ENCODE measurements around the gene ATP8A1.

The ATP8A1 gene

GRCh38 chr4:42425146-42426065, 231.5 kb downstream of the ATP8A1 start:
- TF ChIP-seq EGR1 (IDR thresholded peaks at IDR 0.05) (no peak), TAF1 (IDR thresholded peaks at IDR 0.05; ENCODE audit: low read depth) (no peak), TCF12 (IDR thresholded peaks at IDR 0.05; ENCODE audit: low read depth) (no peak), FOXM1 (IDR thresholded peaks at IDR 0.05; ENCODE audit: borderline replicate concordance, low read depth) (no peak), RAD21 (IDR thresholded peaks at IDR 0.05; ENCODE audit: low read depth) (no peak), EP300 (IDR thresholded peaks at IDR 0.05; ENCODE audit: borderline replicate concordance) (no peak), CREB1 (IDR thresholded peaks at IDR 0.05; ENCODE audit: low read depth) (no peak), NFIC (IDR thresholded peaks at IDR 0.05) (no peak), TEAD4 (IDR thresholded peaks at IDR 0.05) (no peak), ZBTB7A (IDR thresholded peaks at IDR 0.05; ENCODE audit: low read depth) (no peak), YY1 (IDR thresholded peaks at IDR 0.05; ENCODE audit: low read depth) (no peak), CEBPB (IDR thresholded peaks at IDR 0.05) (no peak), MAX (IDR thresholded peaks at IDR 0.05) (no peak), REST (IDR thresholded peaks at IDR 0.05; ENCODE audit: low read depth) (no peak), USF1 (IDR thresholded peaks at IDR 0.05) (no peak)

GRCh38 chr4:42420140-42420539, 236.8 kb downstream of the ATP8A1 start:
- no peak for TF ChIP-seq REST (IDR thresholded peaks at IDR 0.05; ENCODE audit: low read depth)
- TF ChIP-seq CREB1 (IDR thresholded peaks at IDR 0.05; ENCODE audit: low read depth), result no peak
- no peak for TF ChIP-seq FOXM1 (IDR thresholded peaks at IDR 0.05; ENCODE audit: borderline replicate concordance, low read depth)
- TF ChIP-seq NFIC (IDR thresholded peaks at IDR 0.05), result no peak
- no peak for TF ChIP-seq TAF1 (IDR thresholded peaks at IDR 0.05; ENCODE audit: low read depth)
- TF ChIP-seq CEBPB (IDR thresholded peaks at IDR 0.05), result no peak
- TF ChIP-seq EP300 (IDR thresholded peaks at IDR 0.05; ENCODE audit: borderline replicate concordance), result no peak
- no peak for TF ChIP-seq ZBTB7A (IDR thresholded peaks at IDR 0.05; ENCODE audit: low read depth)
- TF ChIP-seq YY1 (IDR thresholded peaks at IDR 0.05; ENCODE audit: low read depth), result no peak
- no peak for TF ChIP-seq MAX (IDR thresholded peaks at IDR 0.05)
- no peak for TF ChIP-seq USF1 (IDR thresholded peaks at IDR 0.05)
- no peak for TF ChIP-seq TCF12 (IDR thresholded peaks at IDR 0.05; ENCODE audit: low read depth)
- TF ChIP-seq TEAD4 (IDR thresholded peaks at IDR 0.05), result no peak
- TF ChIP-seq EGR1 (IDR thresholded peaks at IDR 0.05), result no peak
- no peak for TF ChIP-seq RAD21 (IDR thresholded peaks at IDR 0.05; ENCODE audit: low read depth)

GRCh38 chr4:42417550-42417949, 239.4 kb downstream of the ATP8A1 start:
- no peak for TF ChIP-seq TEAD4 (IDR thresholded peaks at IDR 0.05)
- TF ChIP-seq MAX (IDR thresholded peaks at IDR 0.05), result no peak
- TF ChIP-seq ZBTB7A (IDR thresholded peaks at IDR 0.05; ENCODE audit: low read depth), result no peak
- no peak for TF ChIP-seq RAD21 (IDR thresholded peaks at IDR 0.05; ENCODE audit: low read depth)
- no peak for TF ChIP-seq EGR1 (IDR thresholded peaks at IDR 0.05)
- TF ChIP-seq YY1 (IDR thresholded peaks at IDR 0.05; ENCODE audit: low read depth), result no peak
- no peak for TF ChIP-seq FOXM1 (IDR thresholded peaks at IDR 0.05; ENCODE audit: borderline replicate concordance, low read depth)
- no peak for TF ChIP-seq TCF12 (IDR thresholded peaks at IDR 0.05; ENCODE audit: low read depth)
- TF ChIP-seq REST (IDR thresholded peaks at IDR 0.05; ENCODE audit: low read depth), result no peak
- no peak for TF ChIP-seq EP300 (IDR thresholded peaks at IDR 0.05; ENCODE audit: borderline replicate concordance)
- no peak for TF ChIP-seq CREB1 (IDR thresholded peaks at IDR 0.05; ENCODE audit: low read depth)
- TF ChIP-seq NFIC (IDR thresholded peaks at IDR 0.05), result no peak
- TF ChIP-seq USF1 (IDR thresholded peaks at IDR 0.05), result no peak
- TF ChIP-seq CEBPB (IDR thresholded peaks at IDR 0.05), result no peak
- TF ChIP-seq TAF1 (IDR thresholded peaks at IDR 0.05; ENCODE audit: low read depth), result no peak
